GM23338 (cell line): ENCODE data around the gene KCTD10.
"Not testable (repeated sequence)": the region's sequence is repeated elsewhere in the genome, so short reads cannot be mapped to it uniquely, and the experiment has no call there.

Source experiments
- CREB1 ChIP-seq: fragments of 250-450 bp; sonication (Bioruptor Pico); IDR thresholded peaks from 2 replicates; pipeline ENCODE4 v1.5.0; 2020; ENCODE audit warnings: low read depth, mild to moderate bottlenecking, moderate library complexity
- CTCF ChIP-seq, 2 experiments: fragments of 200-600 bp in 1 of 2; sonication (generic) in 1 of 2; conservative IDR thresholded peaks; 2 replicates each; pipeline versions ENCODE4 v1.5.1 to v1.6.1; 2016 to 2017; ENCODE audit warnings: antibody characterized with exemption in 2 of 2, low read depth in 2 of 2, mild to moderate bottlenecking in 2 of 2, moderate library complexity in 1 of 2
- EZH2 ChIP-seq: fragments of 200-600 bp; sonication (generic); IDR thresholded peaks from one replicate; pipeline ENCODE4 v1.8.0; 2017; ENCODE audit warnings: antibody characterized with exemption, mild to moderate bottlenecking, low read depth; ENCODE audit not compliant: unreplicated experiment
- EZH2phosphoT487 ChIP-seq: fragments of 200-600 bp; sonication (generic); IDR thresholded peaks from one replicate; pipeline ENCODE4 v1.8.1; 2018; ENCODE audit warnings: antibody characterized with exemption; ENCODE audit not compliant: unreplicated experiment
- JUNB ChIP-seq: IDR thresholded peaks from one replicate; pipeline ENCODE4 v1.6.1; 2016; ENCODE audit warnings: antibody characterized with exemption; ENCODE audit not compliant: unreplicated experiment
- NANOG ChIP-seq: IDR thresholded peaks from 2 replicates; pipeline ENCODE4 v1.6.1; 2016; ENCODE audit warnings: antibody characterized with exemption, borderline replicate concordance
- POLR2AphosphoS5 ChIP-seq: IDR thresholded peaks from 2 replicates; pipeline ENCODE4 v1.6.1; 2016; ENCODE audit warnings: antibody characterized with exemption, low read depth
- REST ChIP-seq: IDR thresholded peaks from one replicate; pipeline ENCODE4 v1.6.1; 2018; ENCODE audit warnings: antibody characterized with exemption; ENCODE audit not compliant: unreplicated experiment
- ZNF114 ChIP-seq: fragments of 250-450 bp; sonication (Bioruptor Pico); IDR thresholded peaks from 2 replicates; pipeline ENCODE4 v1.5.0; 2020; ENCODE audit warnings: mild to moderate bottlenecking, moderate library complexity
- ZNF331 ChIP-seq: fragments of 250-450 bp; sonication (Bioruptor Pico); IDR thresholded peaks from 2 replicates; pipeline ENCODE4 v1.5.0; 2020; ENCODE audit warnings: low read depth, mild to moderate bottlenecking, moderate library complexity
- ZNF462 ChIP-seq: fragments of 250-450 bp; sonication (Bioruptor Pico); IDR thresholded peaks from 2 replicates; pipeline ENCODE4 v1.5.0; 2020; ENCODE audit warnings: mild to moderate bottlenecking, moderate library complexity

GRCh38 chr12:109439951-109440350 is 37.1 kb downstream of the KCTD10 start:
- TF ChIP-seq CTCF (conservative IDR thresholded peaks at IDR 0.05; ENCODE audit: low read depth in 2 of 2); ZNF331; CREB1 (CRISPR knock-in tag); ZNF114 (CRISPR knock-in tag); REST; POLR2AphosphoS5; EZH2phosphoT487; JUNB; EZH2; ZNF462 (CRISPR knock-in tag); NANOG: not testable (repeated sequence)
